Naive B cell (primary cell): ENCODE data around the gene TNNI3K. TPM values are rescaled to one million over a fixed set of nuclear protein-coding genes. Genes with fewer than 3 reads are reported as not detected.

Experiments used
- ATAC-seq, 2 donors: fragments of 150-1000 bp; cut with Tn5 transposase; 2 replicates each; pipeline ENCODE4 v1.10.0; 2021; ENCODE audit warnings: low read depth in 2 of 2, mild to moderate bottlenecking in 2 of 2, moderate library complexity in 2 of 2
- DNase-seq: peaks from one replicate; pipeline ENCODE4 v3.0.0; 2022
- H3K27ac Mint-ChIP-seq, 6 donors: one replicate each; pipeline ENCODE4 v1.8.0; 2020 to 2022; ENCODE audit warnings: mild to moderate bottlenecking in 6 of 6, mixed read lengths in 6 of 6, moderate library complexity in 5 of 6, inconsistent platforms in 2 of 6
- H3K27me3 Mint-ChIP-seq, 3 donors: one replicate each; pipeline ENCODE4 v1.8.0; 2021 to 2022; ENCODE audit warnings: mixed read lengths in 3 of 3, mild to moderate bottlenecking in 1 of 3
- H3K36me3 Mint-ChIP-seq, 2 donors: one replicate each; pipeline ENCODE4 v1.8.0; 2020 to 2022; ENCODE audit warnings: mixed read lengths in 2 of 2, inconsistent platforms in 1 of 2, mild to moderate bottlenecking in 1 of 2
- H3K4me1 Mint-ChIP-seq, 3 donors: one replicate each; pipeline ENCODE4 v1.8.0; 2020 to 2022; ENCODE audit warnings: mixed read lengths in 3 of 3, inconsistent platforms in 1 of 3, mild to moderate bottlenecking in 1 of 3, moderate library complexity in 1 of 3
- H3K4me3 Mint-ChIP-seq, 8 donors: one replicate each; pipeline ENCODE4 v1.8.0; 2020 to 2022; ENCODE audit warnings: mild to moderate bottlenecking in 8 of 8, mixed read lengths in 8 of 8, moderate library complexity in 8 of 8, inconsistent platforms in 2 of 8
- H3K9me3 Mint-ChIP-seq, 7 donors: one replicate each; pipeline ENCODE4 v1.8.0; 2020 to 2022; ENCODE audit warnings: mixed read lengths in 7 of 7, mild to moderate bottlenecking in 5 of 7, inconsistent platforms in 2 of 7, moderate library complexity in 1 of 7
- polyA plus RNA-seq, 6 donors: library from polyadenylated mRNA; unstranded; fragments of 300-500 nt; fragmentation: Illumina TruSeq; gene quantifications; one replicate each; pipeline ENCODE4 v1.2.3, GENCODE V29; 2021; ENCODE audit warnings: low read depth in 6 of 6

Gene TNNI3K
- polyA plus RNA-seq, 6 donors from 2014 or later: 0.48 TPM; not detected in 5

DNA sequence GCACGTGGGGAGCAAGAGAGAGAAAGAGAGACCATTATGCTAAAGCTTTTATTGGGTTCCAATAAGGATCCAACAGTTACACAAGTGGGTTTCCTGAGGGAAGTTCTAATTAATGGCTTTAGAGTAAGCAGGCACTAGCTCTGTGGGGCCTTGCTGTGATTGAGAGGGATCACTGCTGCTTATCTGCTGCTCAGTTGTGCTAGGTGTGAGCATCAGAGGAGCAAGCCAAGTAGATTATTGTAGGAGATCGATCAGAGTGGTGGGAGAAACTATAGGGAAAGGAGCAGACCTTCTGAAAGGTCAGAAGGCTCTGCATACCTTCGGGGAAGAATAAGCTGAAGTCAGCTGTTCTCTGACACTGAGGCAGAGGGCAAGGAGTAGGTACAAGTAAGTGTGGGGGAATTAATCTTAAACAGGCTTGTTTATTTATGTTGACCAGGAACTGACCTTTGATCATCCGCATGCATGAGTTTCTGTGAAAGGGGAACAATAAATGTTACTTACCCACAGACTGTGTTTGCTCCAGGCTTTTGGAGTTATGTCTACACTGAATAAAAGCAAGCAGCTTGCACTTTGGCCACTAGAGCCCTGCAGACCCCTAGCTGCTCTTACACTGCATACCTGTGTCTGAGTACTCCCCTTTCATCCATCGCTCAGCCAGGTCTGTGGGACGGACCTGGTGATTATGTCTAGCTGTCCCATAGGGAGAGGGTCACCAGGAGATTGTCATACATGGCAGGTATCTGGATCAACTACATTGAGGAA, 89.7 kb downstream of the TNNI3K start:
- H3K27ac Mint-ChIP-seq: no peak overlapping the region
- no peaks in the 10 kb centered on the region for H3K27me3 Mint-ChIP-seq
- H3K4me1 Mint-ChIP-seq: no peaks in the 10 kb centered on the region
- peaks cover 0 to 2% (median 0%) of the 10 kb centered on the region in 7 donors for H3K9me3 Mint-ChIP-seq
- H3K4me3 Mint-ChIP-seq: no peak overlapping the region
- ATAC-seq: no peak
- DNase-seq: no peak
- H3K36me3 Mint-ChIP-seq: no peaks in the 10 kb centered on the region

- peaks cover 0 to 2% (median 0%) of the 10 kb centered on the region in 7 donors for H3K9me3 Mint-ChIP-seq
Observed at GRCh38 chr1:74328851-74329250, 93.7 kb downstream of the TNNI3K start.

GRCh38 chr1:74333244-74333643, 98.1 kb downstream of the TNNI3K start:
- Mint-ChIP-seq H3K27ac (no peak overlapping the region), H3K36me3 (no peaks in the 10 kb centered on the region), H3K4me3 (no peak overlapping the region), H3K4me1 (no peaks in the 10 kb centered on the region), H3K27me3 (no peaks in the 10 kb centered on the region), H3K9me3 (no peaks in the 10 kb centered on the region)
- no peak for ATAC-seq
- DNase-seq: no peak

More at GRCh38 chr1:74328851-74329250, 93.7 kb downstream of the TNNI3K start:
- H3K27ac Mint-ChIP-seq: no peak overlapping the region
- no peak overlapping the region for H3K4me3 Mint-ChIP-seq
- H3K36me3 Mint-ChIP-seq: no peaks in the 10 kb centered on the region
- no peaks in the 10 kb centered on the region for H3K4me1 Mint-ChIP-seq
- DNase-seq (no peak), ATAC-seq (no peak)
- no peaks in the 10 kb centered on the region for H3K27me3 Mint-ChIP-seq

- H3K4me1 Mint-ChIP-seq: no peaks in the 10 kb centered on the region
- no peaks in the 10 kb centered on the region for H3K27me3 Mint-ChIP-seq
- no peak overlapping the region for H3K27ac Mint-ChIP-seq
- no peaks in the 10 kb centered on the region for H3K9me3 Mint-ChIP-seq
- no peak overlapping the region for H3K4me3 Mint-ChIP-seq
- H3K36me3 Mint-ChIP-seq: no peaks in the 10 kb centered on the region
- ATAC-seq (no peak), DNase-seq (no peak)
Observed at GRCh38 chr1:74334147-74334546, 99.0 kb downstream of the TNNI3K start.

- H3K4me1 Mint-ChIP-seq: no peaks in the 10 kb centered on the region
- H3K36me3 Mint-ChIP-seq: no peaks in the 10 kb centered on the region
- no peaks in the 10 kb centered on the region for H3K27me3 Mint-ChIP-seq
Observed at GRCh38 chr1:74340656-74341055, 105.5 kb downstream of the TNNI3K start.

DNA sequence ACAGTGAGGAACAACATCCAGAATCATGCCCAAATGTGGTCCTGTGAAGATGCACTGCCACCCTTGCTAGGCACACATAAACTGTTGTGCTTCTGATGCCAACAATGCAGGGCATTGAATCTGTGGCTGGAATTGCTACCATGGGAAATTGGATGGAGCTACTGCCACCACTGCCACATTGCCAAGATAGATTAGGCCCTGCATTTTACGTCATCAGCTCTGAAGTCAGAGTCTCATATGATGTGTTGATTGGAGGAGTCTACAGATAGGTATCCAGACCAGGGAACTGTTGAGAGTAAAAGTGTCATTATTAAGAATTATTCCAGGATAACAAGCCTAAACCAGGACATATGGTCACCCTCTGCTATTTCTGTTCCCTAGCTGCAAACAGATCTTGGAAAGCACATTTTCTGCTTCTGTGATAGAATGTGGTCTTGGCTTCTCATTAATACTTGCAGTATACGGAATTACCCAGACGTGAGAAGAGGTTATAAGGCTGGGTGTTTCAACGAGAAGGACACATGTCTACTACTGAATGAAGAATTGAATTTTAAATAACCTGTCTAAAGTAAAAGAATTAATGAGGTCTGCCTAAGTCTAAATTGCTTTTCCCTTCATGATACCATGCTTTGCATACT, 106.6 kb downstream of the TNNI3K start:
- Mint-ChIP-seq H3K9me3 (no peaks in the 10 kb centered on the region), H3K27me3 (no peaks in the 10 kb centered on the region), H3K27ac (no peak overlapping the region), H3K4me1 (no peaks in the 10 kb centered on the region), H3K36me3 (no peaks in the 10 kb centered on the region), H3K4me3 (no peak overlapping the region)
- ATAC-seq (no peak), DNase-seq (no peak)

More at GRCh38 chr1:74340656-74341055, 105.5 kb downstream of the TNNI3K start:
- DNase-seq (no peak), ATAC-seq (no peak)
- no peak overlapping the region for H3K4me3 Mint-ChIP-seq
- H3K27ac Mint-ChIP-seq: no peak overlapping the region
- H3K9me3 Mint-ChIP-seq: no peaks in the 10 kb centered on the region

DNA sequence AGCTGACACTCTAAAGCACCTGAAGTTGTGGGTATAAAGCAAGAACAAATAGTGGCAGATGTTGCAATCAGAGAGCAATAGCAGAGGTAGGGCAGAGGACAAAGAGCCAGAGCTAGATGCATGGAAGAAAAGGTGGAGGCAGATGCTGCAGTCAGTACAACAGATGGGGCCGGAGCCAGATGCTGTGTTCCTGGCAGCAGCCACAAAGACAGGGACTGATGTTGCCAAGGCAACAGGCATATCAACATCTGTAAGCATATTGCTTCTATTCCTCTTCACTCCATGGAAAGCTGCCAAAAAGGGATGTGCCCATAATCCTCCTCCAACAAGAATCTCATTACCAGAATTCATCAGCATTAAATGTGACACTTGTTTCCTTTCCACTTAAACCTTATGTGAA, 108.0 kb downstream of the TNNI3K start:
- DNase-seq (no peak), ATAC-seq (no peak)
- peaks cover 0 to under 1% (median 0%) of the 10 kb centered on the region in 7 donors for H3K9me3 Mint-ChIP-seq
- no peaks in the 10 kb centered on the region for H3K27me3 Mint-ChIP-seq
- H3K4me3 Mint-ChIP-seq: no peak overlapping the region
- H3K27ac Mint-ChIP-seq: no peak overlapping the region
- no peaks in the 10 kb centered on the region for H3K36me3 Mint-ChIP-seq
- H3K4me1 Mint-ChIP-seq: no peaks in the 10 kb centered on the region

DNA sequence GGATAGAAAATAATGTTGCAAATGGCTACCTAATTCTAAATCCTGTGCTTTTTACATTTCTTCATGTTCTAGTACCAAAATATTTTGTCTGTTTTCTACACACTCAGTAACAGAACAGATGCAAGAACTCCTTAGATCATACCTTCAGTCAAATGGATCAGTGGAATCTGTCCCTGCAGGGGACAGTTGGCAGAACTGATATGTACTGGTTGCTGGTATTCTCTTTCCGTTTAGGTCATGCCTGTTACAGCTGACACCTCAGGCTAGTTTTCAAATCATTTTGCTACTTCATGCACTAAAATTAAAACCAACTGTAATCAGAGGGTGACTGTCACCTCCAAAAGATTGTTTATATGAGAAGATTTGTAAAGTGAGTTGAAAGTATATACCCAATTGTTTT, 109.2 kb downstream of the TNNI3K start:
- H3K9me3 Mint-ChIP-seq: peaks cover 0 to 3% (median 0%) of the 10 kb centered on the region in 7 donors
- no peaks in the 10 kb centered on the region for H3K36me3 Mint-ChIP-seq
- DNase-seq: no peak
- no peaks in the 10 kb centered on the region for H3K4me1 Mint-ChIP-seq
- H3K27me3 Mint-ChIP-seq: no peaks in the 10 kb centered on the region
- no peak overlapping the region for H3K4me3 Mint-ChIP-seq
- no peak for ATAC-seq
- no peak overlapping the region for H3K27ac Mint-ChIP-seq

DNA sequence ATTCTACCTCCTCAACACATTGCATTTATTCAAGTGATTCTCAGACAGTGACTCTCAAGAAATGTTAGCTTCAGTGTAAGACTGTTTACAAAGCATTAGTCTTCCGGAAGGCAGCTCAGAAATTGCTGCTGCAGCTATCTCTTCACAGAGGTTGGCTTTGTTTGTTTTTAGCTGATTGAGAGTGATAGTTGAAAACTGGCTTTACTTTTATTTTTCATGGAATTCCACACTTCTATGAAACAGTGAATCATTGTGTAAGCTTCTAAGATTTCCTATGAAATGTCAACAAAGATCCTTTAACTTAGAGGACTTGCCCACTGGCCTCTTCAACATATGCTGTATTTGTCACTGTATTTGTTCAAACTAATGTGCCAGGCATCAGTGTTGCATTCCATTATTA, 121.3 kb downstream of the TNNI3K start:
- Mint-ChIP-seq H3K27me3 (no peaks in the 10 kb centered on the region), H3K27ac (no peak overlapping the region), H3K36me3 (no peaks in the 10 kb centered on the region), H3K4me1 (no peaks in the 10 kb centered on the region), H3K4me3 (no peak overlapping the region), H3K9me3 (peaks cover 0 to 3% (median 0%) of the 10 kb centered on the region in 7 donors)
- no peak for DNase-seq
- ATAC-seq: no peak

DNA sequence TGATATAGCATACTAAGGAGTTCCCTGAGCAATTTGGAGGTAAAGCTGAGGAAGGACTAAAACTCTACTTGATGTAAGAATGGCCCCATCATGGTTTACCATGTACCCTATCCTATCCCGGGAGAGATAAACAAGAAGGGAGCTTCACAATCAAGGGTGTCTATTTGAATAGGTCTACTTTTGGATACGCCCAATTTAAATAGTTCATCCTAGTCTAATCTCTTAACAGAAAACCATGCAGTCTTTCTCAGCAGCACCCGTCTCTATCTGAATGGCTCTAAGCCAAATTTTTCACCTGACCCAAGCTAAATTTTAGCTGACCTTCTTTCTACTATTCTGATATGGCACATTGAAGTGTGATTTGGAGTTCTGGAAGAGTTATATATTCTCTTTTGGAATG, 122.0 kb downstream of the TNNI3K start:
- Mint-ChIP-seq H3K4me3 (no peak overlapping the region), H3K27ac (no peak overlapping the region), H3K27me3 (no peaks in the 10 kb centered on the region), H3K9me3 (no peaks in the 10 kb centered on the region), H3K4me1 (no peaks in the 10 kb centered on the region), H3K36me3 (no peaks in the 10 kb centered on the region)
- ATAC-seq: no peak
- DNase-seq: no peak

GRCh38 chr1:74357756-74358155, 122.6 kb downstream of the TNNI3K start:
- no peaks in the 10 kb centered on the region for H3K36me3 Mint-ChIP-seq
- no peak for DNase-seq
- no peak overlapping the region for H3K4me3 Mint-ChIP-seq
- no peaks in the 10 kb centered on the region for H3K27me3 Mint-ChIP-seq
- H3K27ac Mint-ChIP-seq: no peak overlapping the region
- no peaks in the 10 kb centered on the region for H3K4me1 Mint-ChIP-seq
- ATAC-seq: no peak
- H3K9me3 Mint-ChIP-seq: no peaks in the 10 kb centered on the region

DNA sequence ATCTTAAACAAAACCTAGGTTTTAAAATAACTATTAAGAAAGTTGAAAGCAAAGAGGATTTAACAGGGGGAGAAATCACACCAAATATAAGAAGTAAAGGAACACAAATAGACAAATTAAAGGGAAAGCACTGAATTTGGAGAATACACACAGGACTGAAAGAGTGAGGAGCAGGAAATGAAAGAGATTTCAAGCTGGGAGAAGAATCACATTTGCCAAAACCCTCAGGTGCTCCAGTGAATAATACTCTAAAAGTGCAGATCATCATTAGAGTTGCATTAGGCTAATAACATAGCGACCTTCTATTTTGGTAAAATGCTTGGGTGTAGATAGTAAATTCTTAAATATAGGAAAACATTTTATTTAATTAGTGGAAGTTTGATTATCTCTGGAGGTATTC, 127.5 kb downstream of the TNNI3K start:
- no peak for DNase-seq
- H3K27me3 Mint-ChIP-seq: no peaks in the 10 kb centered on the region
- H3K27ac Mint-ChIP-seq: no peak overlapping the region
- no peaks in the 10 kb centered on the region for H3K36me3 Mint-ChIP-seq
- peaks cover 0 to 2% (median 0%) of the 10 kb centered on the region in 7 donors for H3K9me3 Mint-ChIP-seq
- H3K4me1 Mint-ChIP-seq: no peaks in the 10 kb centered on the region
- ATAC-seq: no peak
- H3K4me3 Mint-ChIP-seq: no peak overlapping the region

- no peak for ATAC-seq
- H3K4me1 Mint-ChIP-seq: no peaks in the 10 kb centered on the region
- peaks cover 0 to 2% (median 0%) of the 10 kb centered on the region in 7 donors for H3K9me3 Mint-ChIP-seq
- H3K27ac Mint-ChIP-seq: no peak overlapping the region
- no peak overlapping the region for H3K4me3 Mint-ChIP-seq
- H3K27me3 Mint-ChIP-seq: no peaks in the 10 kb centered on the region
- no peaks in the 10 kb centered on the region for H3K36me3 Mint-ChIP-seq
- DNase-seq: no peak
Observed at GRCh38 chr1:74363220-74363619, 128.0 kb downstream of the TNNI3K start.

GRCh38 chr1:74367175-74367813, 132.1 kb downstream of the TNNI3K start:
- no peaks in the 10 kb centered on the region for H3K36me3 Mint-ChIP-seq
- DNase-seq (no peak), ATAC-seq (no peak)
- H3K4me3 Mint-ChIP-seq: no peak overlapping the region
- no peaks in the 10 kb centered on the region for H3K27me3 Mint-ChIP-seq
- no peak overlapping the region for H3K27ac Mint-ChIP-seq
- H3K9me3 Mint-ChIP-seq: peaks cover 0 to 4% (median 0%) of the 10 kb centered on the region in 7 donors
- no peaks in the 10 kb centered on the region for H3K4me1 Mint-ChIP-seq
